ENCODE measurements around the gene DICER1.

The DICER1 gene

DNA sequence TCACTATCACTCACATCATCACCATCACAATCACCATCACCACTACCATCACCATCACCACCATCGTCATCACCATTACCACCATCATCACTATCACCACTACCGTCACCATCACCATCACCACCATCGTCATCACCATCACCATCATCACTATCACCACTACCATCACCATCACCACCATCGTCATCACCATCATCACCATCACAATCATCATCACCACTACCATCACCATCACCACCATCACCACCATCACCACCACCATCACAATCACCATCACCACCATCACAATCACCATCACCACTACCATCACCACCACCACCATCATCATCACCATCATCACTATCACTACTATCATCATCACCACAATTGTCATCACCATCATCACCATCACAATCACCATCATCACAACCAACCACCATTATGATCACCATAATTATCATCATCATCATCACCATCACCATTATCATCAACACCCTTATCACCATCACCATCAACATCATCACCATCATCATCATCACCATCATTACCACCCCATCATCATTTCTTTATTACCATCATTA lies 90.8 kb downstream of the DICER1 start:
- Histone ChIP-seq H3K9me3 (ENCODE audit: control insufficient read depth in 1 of 2, low read length in 2 of 2) (no peaks in the 10 kb centered on the region), H3K27me3 (ENCODE audit: low read depth, low read length) (no peaks in the 10 kb centered on the region), H3K36me3 (ENCODE audit: control insufficient read depth in 1 of 2, insufficient read depth in 2 of 2, low read length in 2 of 2) (no peaks in the 10 kb centered on the region), H3K4me3 (ENCODE audit: low read depth in 1 of 2, low read length in 2 of 2) (no peak overlapping the region), H3K4me1 (ENCODE audit: control insufficient read depth in 1 of 2, insufficient read depth in 2 of 2, low read length in 2 of 2) (no peaks in the 10 kb centered on the region), H3K27ac (ENCODE audit: low read length) (no peak overlapping the region)

DNA sequence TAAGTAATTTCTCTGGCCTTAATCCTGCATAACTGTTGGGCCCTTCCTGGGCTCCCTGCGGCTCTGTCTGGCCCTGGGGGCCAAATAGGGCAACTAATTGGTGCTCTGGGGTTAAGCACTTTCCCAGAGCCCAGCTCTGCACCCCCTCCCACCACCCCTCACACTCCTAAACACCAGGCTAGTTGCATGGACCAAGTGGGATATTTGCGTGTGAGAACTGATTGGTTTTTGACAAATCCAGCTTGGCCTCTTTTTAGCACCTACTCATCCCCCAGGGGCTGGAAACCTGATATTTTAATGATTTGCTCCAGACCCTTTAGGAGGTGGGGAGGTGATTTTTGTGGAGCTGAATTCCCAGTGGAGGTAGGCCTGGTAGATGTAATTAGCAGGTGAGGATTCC lies 91.9 kb downstream of the DICER1 start:
- no peak overlapping the region for H3K27ac ChIP-seq (ENCODE audit: low read length)
- no peaks in the 10 kb centered on the region for H3K27me3 ChIP-seq (ENCODE audit: low read depth, low read length)
- no peak overlapping the region for H3K4me3 ChIP-seq (ENCODE audit: low read depth in 1 of 2, low read length in 2 of 2)
- H3K36me3 ChIP-seq (ENCODE audit: control insufficient read depth in 1 of 2, insufficient read depth in 2 of 2, low read length in 2 of 2), result no peaks in the 10 kb centered on the region
- H3K4me1 ChIP-seq (ENCODE audit: control insufficient read depth in 1 of 2, insufficient read depth in 2 of 2, low read length in 2 of 2), result no peaks in the 10 kb centered on the region
- no peaks in the 10 kb centered on the region for H3K9me3 ChIP-seq (ENCODE audit: control insufficient read depth in 1 of 2, low read length in 2 of 2)

DNA sequence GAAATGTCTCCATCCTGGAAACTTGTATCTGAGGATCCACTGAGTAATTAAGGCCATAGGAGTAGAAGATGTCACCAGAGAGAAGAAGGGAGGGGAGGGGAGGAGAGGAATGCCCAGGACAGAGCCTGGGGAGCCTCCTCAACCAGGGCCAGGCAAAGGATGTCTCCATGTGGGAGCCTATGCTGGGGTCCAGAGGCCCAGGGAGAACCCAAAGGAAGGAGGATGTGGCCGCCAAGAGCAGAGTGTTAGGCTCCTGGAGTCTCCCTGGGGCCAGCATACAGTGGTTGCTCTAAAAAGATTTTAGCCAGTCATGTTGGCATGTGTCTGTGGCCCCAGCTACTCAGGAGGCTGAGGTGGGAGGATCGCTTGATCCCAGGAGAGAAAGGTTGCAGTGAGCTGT lies 92.6 kb downstream of the DICER1 start:
- H3K36me3 ChIP-seq (ENCODE audit: control insufficient read depth in 1 of 2, insufficient read depth in 2 of 2, low read length in 2 of 2), result no peaks in the 10 kb centered on the region
- no peak overlapping the region for H3K4me3 ChIP-seq (ENCODE audit: low read depth in 1 of 2, low read length in 2 of 2)
- no peak overlapping the region for H3K27ac ChIP-seq (ENCODE audit: low read length)
- no peaks in the 10 kb centered on the region for H3K4me1 ChIP-seq (ENCODE audit: control insufficient read depth in 1 of 2, insufficient read depth in 2 of 2, low read length in 2 of 2)
- H3K27me3 ChIP-seq (ENCODE audit: low read depth, low read length), result no peaks in the 10 kb centered on the region
- no peaks in the 10 kb centered on the region for H3K9me3 ChIP-seq (ENCODE audit: control insufficient read depth in 1 of 2, low read length in 2 of 2)

DNA sequence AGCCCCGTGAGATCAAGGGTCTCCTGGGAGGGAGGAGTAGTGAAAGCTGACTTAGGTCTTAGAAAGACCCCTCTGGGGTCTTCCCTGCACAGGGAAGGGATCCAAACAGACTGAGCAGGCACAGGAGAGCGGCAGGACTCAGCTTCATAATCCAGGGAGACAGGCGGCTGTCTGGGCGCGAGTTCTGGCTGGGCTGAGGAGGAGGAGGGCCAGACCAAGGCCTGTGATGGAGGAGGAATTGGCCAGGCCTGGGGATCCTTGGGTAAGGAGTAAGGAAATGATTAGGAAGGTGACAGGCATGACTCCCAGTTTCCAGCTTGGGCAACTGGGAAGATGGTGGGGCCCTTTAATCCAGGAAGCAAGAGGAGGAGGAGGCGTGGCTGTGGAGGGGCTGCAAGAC lies 93.1 kb downstream of the DICER1 start:
- H3K36me3 ChIP-seq (ENCODE audit: control insufficient read depth in 1 of 2, insufficient read depth in 2 of 2, low read length in 2 of 2), result no peaks in the 10 kb centered on the region
- H3K27me3 ChIP-seq (ENCODE audit: low read depth, low read length), result no peaks in the 10 kb centered on the region
- no peaks in the 10 kb centered on the region for H3K4me1 ChIP-seq (ENCODE audit: control insufficient read depth in 1 of 2, insufficient read depth in 2 of 2, low read length in 2 of 2)
- no peak overlapping the region for H3K27ac ChIP-seq (ENCODE audit: low read length)
- H3K4me3 ChIP-seq (ENCODE audit: low read depth in 1 of 2, low read length in 2 of 2), result no peak overlapping the region
- H3K9me3 ChIP-seq (ENCODE audit: control insufficient read depth in 1 of 2, low read length in 2 of 2), result no peaks in the 10 kb centered on the region

DNA sequence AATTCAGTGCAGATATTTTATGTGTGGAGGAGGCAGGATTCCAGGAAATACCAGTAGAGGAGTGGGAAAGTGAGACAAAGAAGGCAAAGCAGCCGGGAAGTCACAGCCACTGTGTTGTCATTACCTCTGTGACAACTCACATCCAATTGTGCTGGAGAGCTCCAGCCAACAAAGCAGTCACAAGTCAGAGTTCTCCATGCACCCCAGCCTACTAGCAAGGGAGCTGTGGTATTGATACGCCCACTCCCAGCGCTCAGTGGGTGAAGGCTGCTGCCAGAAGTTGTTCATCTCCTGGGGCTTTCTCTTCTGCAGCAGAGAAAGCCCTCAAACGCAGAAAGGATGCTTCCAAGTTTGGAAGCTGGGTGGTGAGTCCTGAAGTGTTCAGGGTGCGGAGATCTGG lies 93.9 kb downstream of the DICER1 start:
- no peak overlapping the region for H3K27ac ChIP-seq (ENCODE audit: low read length)

DNA sequence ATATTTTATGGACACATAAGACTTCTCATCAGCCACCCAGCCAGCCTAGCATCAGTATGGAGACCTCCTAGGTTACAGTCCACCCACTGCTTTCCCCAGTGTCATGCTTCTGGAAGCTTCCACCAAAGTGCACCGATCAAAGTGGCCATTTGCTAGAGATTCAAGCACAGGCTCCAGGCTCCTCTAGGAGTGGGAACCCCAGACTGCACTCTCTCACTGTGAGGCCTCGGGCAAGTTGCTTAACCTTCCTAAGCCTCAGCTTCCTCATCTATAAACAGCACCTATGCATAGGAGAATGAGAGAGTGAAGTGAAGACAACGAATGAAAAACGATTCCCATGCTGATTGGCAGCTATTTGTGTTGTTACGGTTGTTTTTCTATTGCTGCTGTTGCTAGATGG lies 94.4 kb downstream of the DICER1 start:
- H3K4me3 ChIP-seq (ENCODE audit: low read depth in 1 of 2, low read length in 2 of 2), result no peak overlapping the region
- no peak overlapping the region for H3K27ac ChIP-seq (ENCODE audit: low read length)
- no peaks in the 10 kb centered on the region for H3K4me1 ChIP-seq (ENCODE audit: control insufficient read depth in 1 of 2, insufficient read depth in 2 of 2, low read length in 2 of 2)
- no peaks in the 10 kb centered on the region for H3K9me3 ChIP-seq (ENCODE audit: control insufficient read depth in 1 of 2, low read length in 2 of 2)
- no peaks in the 10 kb centered on the region for H3K36me3 ChIP-seq (ENCODE audit: control insufficient read depth in 1 of 2, insufficient read depth in 2 of 2, low read length in 2 of 2)
- no peaks in the 10 kb centered on the region for H3K27me3 ChIP-seq (ENCODE audit: low read depth, low read length)

More for the DNA sequence above, 93.9 kb downstream of the DICER1 start:
- Histone ChIP-seq H3K36me3 (ENCODE audit: control insufficient read depth in 1 of 2, insufficient read depth in 2 of 2, low read length in 2 of 2) (no peaks in the 10 kb centered on the region), H3K27me3 (ENCODE audit: low read depth, low read length) (no peaks in the 10 kb centered on the region), H3K4me1 (ENCODE audit: control insufficient read depth in 1 of 2, insufficient read depth in 2 of 2, low read length in 2 of 2) (no peaks in the 10 kb centered on the region), H3K4me3 (ENCODE audit: low read depth in 1 of 2, low read length in 2 of 2) (no peak overlapping the region), H3K9me3 (ENCODE audit: control insufficient read depth in 1 of 2, low read length in 2 of 2) (no peaks in the 10 kb centered on the region)

DNA sequence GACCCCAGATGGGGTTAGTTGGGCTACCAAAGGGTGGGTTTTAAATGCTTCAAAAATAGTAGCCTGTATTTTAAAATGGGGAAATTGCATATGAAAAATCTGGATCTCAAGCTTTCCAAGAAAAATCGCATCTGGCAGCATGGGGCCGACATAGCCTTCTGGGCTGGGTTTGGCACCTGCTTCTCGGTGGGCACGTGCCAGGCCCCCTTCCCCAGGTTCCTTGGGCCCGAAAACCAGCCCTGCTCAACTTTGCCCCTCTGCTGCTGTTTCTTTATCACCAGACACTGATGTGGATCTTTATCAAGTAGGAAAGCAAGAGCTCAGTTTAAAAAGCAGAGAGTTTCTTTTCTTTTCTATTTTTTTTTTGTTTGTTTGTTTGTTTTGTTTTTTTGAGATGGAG lies 95.1 kb downstream of the DICER1 start:
- no peak overlapping the region for H3K27ac ChIP-seq (ENCODE audit: low read length)
- H3K9me3 ChIP-seq (ENCODE audit: control insufficient read depth in 1 of 2, low read length in 2 of 2), result no peaks in the 10 kb centered on the region
- H3K27me3 ChIP-seq (ENCODE audit: low read depth, low read length), result no peaks in the 10 kb centered on the region
- H3K4me3 ChIP-seq (ENCODE audit: low read depth in 1 of 2, low read length in 2 of 2), result no peak overlapping the region
- H3K36me3 ChIP-seq (ENCODE audit: control insufficient read depth in 1 of 2, insufficient read depth in 2 of 2, low read length in 2 of 2), result no peaks in the 10 kb centered on the region
- H3K4me1 ChIP-seq (ENCODE audit: control insufficient read depth in 1 of 2, insufficient read depth in 2 of 2, low read length in 2 of 2), result no peaks in the 10 kb centered on the region

DNA sequence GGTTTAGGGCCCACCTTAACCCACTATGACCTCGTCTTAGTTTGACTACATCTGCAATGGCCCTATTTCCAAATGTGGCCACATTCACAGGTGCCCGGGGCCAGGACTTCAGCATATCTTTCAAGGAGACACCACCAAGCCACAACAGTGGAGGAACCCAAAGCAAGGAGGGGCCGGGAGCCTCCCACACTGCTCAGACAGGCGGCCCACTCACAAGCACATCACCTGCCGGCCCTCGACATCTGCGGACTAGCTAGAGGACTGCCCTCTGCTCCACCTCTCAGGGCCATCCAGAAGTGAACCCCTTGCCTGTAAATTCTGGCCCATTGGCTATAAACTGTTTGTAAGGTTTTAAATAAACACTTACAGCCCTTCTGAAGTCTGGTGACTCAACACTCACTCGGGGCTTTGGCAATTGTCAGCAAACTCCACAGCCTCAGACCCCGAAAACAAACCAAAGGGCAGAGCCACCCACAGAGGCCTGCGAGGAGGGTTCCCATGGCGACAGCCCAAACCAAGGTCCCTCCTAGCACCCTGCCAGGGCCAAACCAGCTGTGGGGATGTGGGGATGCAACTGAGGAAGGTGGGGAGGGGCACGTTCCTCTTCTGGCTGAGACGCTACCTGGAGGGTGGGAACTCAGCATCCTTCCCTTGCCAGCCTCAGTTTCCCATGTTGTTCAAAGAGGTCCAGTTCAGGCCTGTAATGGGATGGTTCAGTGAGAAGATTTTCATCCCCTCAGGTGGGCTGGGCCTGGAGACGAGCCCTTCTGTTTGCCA lies 95.8 kb downstream of the DICER1 start:
- no peaks in the 10 kb centered on the region for H3K9me3 ChIP-seq (ENCODE audit: control insufficient read depth in 1 of 2, low read length in 2 of 2)
- H3K4me1 ChIP-seq (ENCODE audit: control insufficient read depth in 1 of 2, insufficient read depth in 2 of 2, low read length in 2 of 2), result no peaks in the 10 kb centered on the region
- H3K4me3 ChIP-seq (ENCODE audit: low read depth in 1 of 2, low read length in 2 of 2), result no peak overlapping the region
- no peaks in the 10 kb centered on the region for H3K27me3 ChIP-seq (ENCODE audit: low read depth, low read length)
- H3K36me3 ChIP-seq (ENCODE audit: control insufficient read depth in 1 of 2, insufficient read depth in 2 of 2, low read length in 2 of 2), result no peaks in the 10 kb centered on the region
- no peak overlapping the region for H3K27ac ChIP-seq (ENCODE audit: low read length)

DNA sequence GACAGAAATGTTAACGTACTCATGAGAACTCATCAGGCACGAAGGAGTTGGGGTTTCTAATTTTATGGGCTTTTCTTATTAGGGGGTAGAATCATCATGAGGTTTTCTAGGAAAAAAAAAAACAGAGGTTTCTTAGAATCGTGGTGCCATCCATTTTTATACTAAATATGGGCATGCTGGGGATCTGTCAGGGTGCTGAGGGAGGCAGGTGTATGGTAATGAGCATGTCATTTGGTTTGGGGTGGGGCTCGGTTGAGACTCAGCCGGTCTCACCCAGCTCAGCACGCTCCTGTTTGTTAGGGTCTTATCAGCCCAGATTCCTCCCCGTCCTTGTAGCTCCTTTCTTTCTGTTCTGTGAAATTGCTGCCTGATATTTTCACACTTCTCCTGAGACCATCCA lies 98.2 kb downstream of the DICER1 start:
- H3K4me3 ChIP-seq (ENCODE audit: low read depth in 1 of 2, low read length in 2 of 2), result no peak overlapping the region
- no peaks in the 10 kb centered on the region for H3K27me3 ChIP-seq (ENCODE audit: low read depth, low read length)
- no peaks in the 10 kb centered on the region for H3K36me3 ChIP-seq (ENCODE audit: control insufficient read depth in 1 of 2, insufficient read depth in 2 of 2, low read length in 2 of 2)
- H3K4me1 ChIP-seq (ENCODE audit: control insufficient read depth in 1 of 2, insufficient read depth in 2 of 2, low read length in 2 of 2), result no peaks in the 10 kb centered on the region
- no peaks in the 10 kb centered on the region for H3K9me3 ChIP-seq (ENCODE audit: control insufficient read depth in 1 of 2, low read length in 2 of 2)
- no peak overlapping the region for H3K27ac ChIP-seq (ENCODE audit: low read length)

DNA sequence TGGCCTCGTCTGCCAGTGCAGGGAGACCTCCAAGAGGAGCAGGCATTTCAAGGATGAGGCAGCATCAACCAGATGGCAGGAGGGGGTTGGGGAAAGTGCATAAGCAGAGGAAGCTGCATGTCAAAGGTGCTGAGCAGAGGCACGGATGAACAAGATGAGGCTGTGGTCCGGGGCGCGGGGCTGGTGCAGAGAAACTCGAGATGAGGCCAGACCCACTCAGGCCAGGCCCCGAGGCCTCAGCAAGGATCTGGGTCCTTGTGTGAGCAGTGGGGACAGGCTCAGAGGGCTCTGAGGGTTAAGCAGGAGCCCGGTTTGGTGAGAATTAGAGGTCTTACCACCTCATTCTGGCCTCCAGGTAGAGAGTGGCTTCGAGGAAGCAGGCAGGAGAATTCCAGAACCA lies 98.8 kb downstream of the DICER1 start:
- H3K4me3 ChIP-seq (ENCODE audit: low read depth in 1 of 2, low read length in 2 of 2), result no peak overlapping the region
- no peaks in the 10 kb centered on the region for H3K36me3 ChIP-seq (ENCODE audit: control insufficient read depth in 1 of 2, insufficient read depth in 2 of 2, low read length in 2 of 2)
- H3K27ac ChIP-seq (ENCODE audit: low read length), result no peak overlapping the region
- H3K27me3 ChIP-seq (ENCODE audit: low read depth, low read length), result no peaks in the 10 kb centered on the region
- no peaks in the 10 kb centered on the region for H3K4me1 ChIP-seq (ENCODE audit: control insufficient read depth in 1 of 2, insufficient read depth in 2 of 2, low read length in 2 of 2)
- H3K9me3 ChIP-seq (ENCODE audit: control insufficient read depth in 1 of 2, low read length in 2 of 2), result no peaks in the 10 kb centered on the region

DNA sequence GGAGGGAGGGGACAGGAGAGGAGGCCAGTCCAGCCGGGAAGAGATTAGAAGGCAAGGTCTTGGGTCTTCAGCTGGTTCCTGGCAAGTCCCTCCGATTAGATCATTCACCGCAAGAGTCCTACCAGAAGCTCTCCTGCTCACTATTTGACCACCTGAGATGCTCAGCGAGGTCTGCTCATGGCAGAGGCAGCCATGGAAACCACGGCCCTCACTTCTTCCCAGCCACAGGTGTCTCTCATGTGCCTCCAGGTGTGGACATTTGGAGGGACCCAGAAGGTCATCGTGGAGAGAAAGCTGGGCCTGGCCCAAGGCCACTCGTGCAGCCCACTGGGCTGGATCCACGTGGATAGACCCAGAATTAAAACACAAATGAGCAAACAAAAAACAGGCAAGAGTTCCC lies 99.5 kb downstream of the DICER1 start:
- Histone ChIP-seq H3K4me1 (ENCODE audit: control insufficient read depth in 1 of 2, insufficient read depth in 2 of 2, low read length in 2 of 2) (no peaks in the 10 kb centered on the region), H3K36me3 (ENCODE audit: control insufficient read depth in 1 of 2, insufficient read depth in 2 of 2, low read length in 2 of 2) (no peaks in the 10 kb centered on the region), H3K4me3 (ENCODE audit: low read depth in 1 of 2, low read length in 2 of 2) (no peak overlapping the region)

DNA sequence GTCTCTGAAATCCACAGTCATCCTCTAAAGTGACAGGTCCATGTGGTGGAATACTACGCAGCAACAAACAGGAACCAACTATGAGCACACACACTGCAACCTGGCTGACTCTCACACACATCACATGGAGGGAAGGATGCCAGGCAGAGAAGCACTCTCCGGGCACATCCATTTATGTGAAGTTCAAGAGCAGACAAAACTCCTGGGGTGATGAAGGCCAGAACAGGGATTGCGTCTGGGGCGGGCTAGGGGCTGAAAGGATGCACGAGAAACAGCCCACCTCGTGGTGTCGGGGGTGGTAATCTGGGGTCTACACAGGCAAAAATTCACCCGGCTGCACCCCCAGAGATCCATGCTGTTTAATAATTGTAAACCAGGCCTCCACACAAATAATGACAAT lies 100.2 kb downstream of the DICER1 start:
- Histone ChIP-seq H3K4me1 (ENCODE audit: control insufficient read depth in 1 of 2, insufficient read depth in 2 of 2, low read length in 2 of 2) (no peaks in the 10 kb centered on the region), H3K27me3 (ENCODE audit: low read depth, low read length) (no peaks in the 10 kb centered on the region), H3K4me3 (ENCODE audit: low read depth in 1 of 2, low read length in 2 of 2) (no peak overlapping the region), H3K36me3 (ENCODE audit: control insufficient read depth in 1 of 2, insufficient read depth in 2 of 2, low read length in 2 of 2) (no peaks in the 10 kb centered on the region), H3K27ac (ENCODE audit: low read length) (no peak overlapping the region), H3K9me3 (ENCODE audit: control insufficient read depth in 1 of 2, low read length in 2 of 2) (no peaks in the 10 kb centered on the region)

More for the DNA sequence above, 99.5 kb downstream of the DICER1 start:
- Histone ChIP-seq H3K27ac (ENCODE audit: low read length) (no peak overlapping the region), H3K27me3 (ENCODE audit: low read depth, low read length) (no peaks in the 10 kb centered on the region), H3K9me3 (ENCODE audit: control insufficient read depth in 1 of 2, low read length in 2 of 2) (no peaks in the 10 kb centered on the region)
